Natural killer cell (primary cell): ENCODE measurements around the gene SH2D2A. TPM values are rescaled to one million over a fixed set of nuclear protein-coding genes. Genes with fewer than 3 reads are reported as not detected.

Experiments
- ATAC-seq, 3 donors: fragments of 150-1000 bp in 2 of 3; fragments of 200-7000 bp in 1 of 3; cut with Tn5 transposase; 1 replicate in 1 of 3; 2 replicates in 2 of 3; pipeline ENCODE4 v1.10.0; 2021; ENCODE audit warnings: mild to moderate bottlenecking in 2 of 3, moderate library complexity in 2 of 3
- DNase-seq, 2 donors: peaks; one replicate each; pipeline versions ENCODE4 v3.0.0 to v3.0.0-alpha.2; 2013 to 2021; ENCODE audit warnings: mixed read lengths in 1 of 2
- H3K27ac ChIP-seq: one replicate; pipeline ENCODE4 v1.5.1; 2013; ENCODE audit warnings: mild to moderate bottlenecking, low read length
- H3K27me3 ChIP-seq: one replicate; pipeline ENCODE4 v1.6.1; 2013; ENCODE audit warnings: low read length; ENCODE audit not compliant: control insufficient read depth, insufficient read depth
- H3K36me3 ChIP-seq: one replicate; pipeline ENCODE4 v1.6.1; 2013; ENCODE audit warnings: low read length; ENCODE audit not compliant: control insufficient read depth, insufficient read depth
- H3K4me1 ChIP-seq: one replicate; pipeline ENCODE4 v1.6.1; 2013; ENCODE audit warnings: low read length; ENCODE audit not compliant: control insufficient read depth, insufficient read depth
- H3K4me3 ChIP-seq: one replicate; pipeline ENCODE4 v1.5.1; 2013; ENCODE audit warnings: low read length
- H3K9me3 ChIP-seq: one replicate; pipeline ENCODE4 v1.6.1; 2013; ENCODE audit warnings: low read length; ENCODE audit not compliant: control insufficient read depth, insufficient read depth
- H3K27ac Mint-ChIP-seq, 2 donors: one replicate each; pipeline ENCODE4 v1.8.0; 2022; ENCODE audit warnings: mild to moderate bottlenecking in 2 of 2, mixed read lengths in 2 of 2, moderate library complexity in 1 of 2
- H3K27me3 Mint-ChIP-seq, 2 donors: one replicate each; pipeline ENCODE4 v1.8.0; 2022; ENCODE audit warnings: low read depth in 2 of 2, mixed read lengths in 2 of 2
- H3K36me3 Mint-ChIP-seq: one replicate; pipeline ENCODE4 v1.8.0; 2022; ENCODE audit warnings: mixed read lengths
- H3K4me1 Mint-ChIP-seq, 2 donors: one replicate each; pipeline ENCODE4 v1.8.0; 2022; ENCODE audit warnings: mixed read lengths in 2 of 2
- H3K4me3 Mint-ChIP-seq: one replicate; pipeline ENCODE4 v1.8.0; 2022; ENCODE audit warnings: mild to moderate bottlenecking, moderate library complexity, mixed read lengths
- H3K9me3 Mint-ChIP-seq, 2 donors: one replicate each; pipeline ENCODE4 v1.8.0; 2022; ENCODE audit warnings: mixed read lengths in 2 of 2
- WGBS: methylation state at CpG from one replicate; pipeline ENCODE4 v1.1.7; 2013; ENCODE audit warnings: missing lambda C conversion rate; ENCODE audit not compliant: insufficient coverage; 5-methylcytosine and 5-hydroxymethylcytosine counted together
- intact Hi-C: fragments of 100-400 bp; cut with micrococcal nuclease; formaldehyde crosslinking; loops from one replicate; pipeline ENCODE4 v1.14.2; 2022
- total RNA-seq, 4 donors: library from RNA; stranded (reverse); fragments of 120-200 nt in 1 of 4; gene quantifications; one replicate each; pipeline versions ENCODE4 v1.2.3 to v1.2.4, GENCODE V29; 2013 to 2022
- TF ChIP-seq, protein P1 (sequence below): fragments of 200-600 bp; IDR thresholded peaks from one replicate; pipeline ENCODE4 v1.8.0; 2022; ENCODE audit warnings: antibody characterized with exemption

The SH2D2A gene
- total RNA-seq, 3 donors from 2014 or later (not counting 1 experiment from before 2014, with no cell fraction given): 155 to 324 (median 312) TPM

DNA sequence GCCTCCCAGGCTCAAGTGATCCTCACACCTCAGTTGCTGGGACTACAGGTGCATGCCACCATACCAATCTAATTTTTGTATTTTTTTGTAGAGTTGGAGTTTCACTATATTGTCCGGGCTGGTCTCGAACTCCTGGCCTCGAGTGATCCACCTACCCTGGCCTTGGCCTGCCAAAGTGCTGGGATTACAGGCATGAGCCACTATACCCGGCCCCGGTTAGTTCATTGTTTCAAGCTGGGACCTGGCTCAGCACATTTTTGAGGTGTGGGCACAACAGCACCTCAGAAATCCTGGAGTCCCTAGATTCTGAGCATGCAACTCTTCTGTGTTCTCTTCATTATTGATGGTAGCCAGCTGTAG is 21.3 kb downstream of the SH2D2A start:
- no peak overlapping the region for H3K4me3 Mint-ChIP-seq
- WGBS: 99% methylated on average over 5 of the region's 5 CpGs
- ATAC-seq (no peak), DNase-seq (no peak)
- Histone ChIP-seq H3K27ac (no peak overlapping the region), H3K36me3 (peaks cover 80% of the 10 kb centered on the region), H3K27me3 (no peaks in the 10 kb centered on the region), H3K4me3 (no peak overlapping the region), H3K4me1 (no peaks in the 10 kb centered on the region), H3K9me3 (no peaks in the 10 kb centered on the region)
- H3K9me3 Mint-ChIP-seq: no peaks in the 10 kb centered on the region
- H3K27ac Mint-ChIP-seq: no peak overlapping the region
- intact Hi-C loops: no loop called here
- peaks cover 45% of the 10 kb centered on the region for H3K36me3 Mint-ChIP-seq
- no peaks in the 10 kb centered on the region for H3K27me3 Mint-ChIP-seq
- no peaks in the 10 kb centered on the region for H3K4me1 Mint-ChIP-seq
- TF ChIP-seq, protein P1, sequence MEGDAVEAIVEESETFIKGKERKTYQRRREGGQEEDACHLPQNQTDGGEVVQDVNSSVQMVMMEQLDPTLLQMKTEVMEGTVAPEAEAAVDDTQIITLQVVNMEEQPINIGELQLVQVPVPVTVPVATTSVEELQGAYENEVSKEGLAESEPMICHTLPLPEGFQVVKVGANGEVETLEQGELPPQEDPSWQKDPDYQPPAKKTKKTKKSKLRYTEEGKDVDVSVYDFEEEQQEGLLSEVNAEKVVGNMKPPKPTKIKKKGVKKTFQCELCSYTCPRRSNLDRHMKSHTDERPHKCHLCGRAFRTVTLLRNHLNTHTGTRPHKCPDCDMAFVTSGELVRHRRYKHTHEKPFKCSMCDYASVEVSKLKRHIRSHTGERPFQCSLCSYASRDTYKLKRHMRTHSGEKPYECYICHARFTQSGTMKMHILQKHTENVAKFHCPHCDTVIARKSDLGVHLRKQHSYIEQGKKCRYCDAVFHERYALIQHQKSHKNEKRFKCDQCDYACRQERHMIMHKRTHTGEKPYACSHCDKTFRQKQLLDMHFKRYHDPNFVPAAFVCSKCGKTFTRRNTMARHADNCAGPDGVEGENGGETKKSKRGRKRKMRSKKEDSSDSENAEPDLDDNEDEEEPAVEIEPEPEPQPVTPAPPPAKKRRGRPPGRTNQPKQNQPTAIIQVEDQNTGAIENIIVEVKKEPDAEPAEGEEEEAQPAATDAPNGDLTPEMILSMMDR: no peak

DNA sequence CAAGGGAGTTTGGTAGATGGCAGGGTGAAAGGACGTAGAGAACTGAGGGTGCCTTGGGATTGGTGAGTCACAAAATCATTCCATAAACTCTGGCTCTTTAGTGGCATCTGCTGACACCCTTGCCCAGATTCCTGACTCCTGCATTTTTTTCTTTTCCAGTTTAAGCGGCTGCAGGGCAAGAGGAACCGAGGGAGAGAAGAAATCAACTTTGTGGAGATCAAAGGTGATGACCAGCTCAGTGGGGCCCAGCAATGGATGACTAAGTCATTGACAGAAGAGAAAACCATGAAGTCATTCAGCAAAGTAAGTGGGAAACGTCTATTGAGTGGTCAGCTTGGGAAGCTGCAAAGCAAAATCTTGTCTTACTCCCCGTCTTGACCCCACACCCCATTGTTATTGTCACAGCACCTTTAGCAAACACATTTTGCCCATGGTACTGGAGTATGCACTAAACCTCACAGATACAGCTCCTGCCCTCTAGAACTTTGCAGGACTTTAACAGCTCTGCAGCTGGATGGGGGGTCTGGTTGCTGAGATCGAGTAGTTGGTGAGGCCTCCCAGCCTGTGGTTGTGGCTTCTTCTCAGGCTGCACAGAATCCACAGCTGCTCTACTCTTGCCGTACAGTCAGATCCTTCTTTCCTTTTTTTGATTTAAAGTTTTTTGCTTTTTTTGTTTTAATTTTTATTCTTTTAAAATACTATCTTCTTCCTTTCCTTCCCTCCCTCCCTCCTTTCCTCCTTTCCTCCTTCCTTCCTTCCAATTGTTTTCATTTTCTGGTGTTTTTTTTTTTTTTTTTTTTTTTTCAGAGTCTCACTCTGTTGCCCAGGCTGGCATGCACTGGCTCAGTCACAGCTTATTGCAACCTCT is 21.9 kb downstream of the SH2D2A start:
- Histone ChIP-seq H3K4me1 (no peaks in the 10 kb centered on the region), H3K9me3 (no peaks in the 10 kb centered on the region), H3K27ac (no peak overlapping the region), H3K4me3 (no peak overlapping the region), H3K27me3 (no peaks in the 10 kb centered on the region), H3K36me3 (peaks cover 73% of the 10 kb centered on the region)
- Mint-ChIP-seq H3K36me3 (peaks cover 45% of the 10 kb centered on the region), H3K27me3 (no peaks in the 10 kb centered on the region), H3K4me3 (no peak overlapping the region), H3K27ac (no peak overlapping the region), H3K4me1 (peaks cover 0 to 5% of the 10 kb centered on the region in 2 donors), H3K9me3 (no peaks in the 10 kb centered on the region)
- ATAC-seq (no peak), DNase-seq (no peak)
- 75% methylated on average over 6 of the region's 7 CpGs for WGBS
- intact Hi-C loops: no loop called here
- TF ChIP-seq, protein P1: no peak

DNA sequence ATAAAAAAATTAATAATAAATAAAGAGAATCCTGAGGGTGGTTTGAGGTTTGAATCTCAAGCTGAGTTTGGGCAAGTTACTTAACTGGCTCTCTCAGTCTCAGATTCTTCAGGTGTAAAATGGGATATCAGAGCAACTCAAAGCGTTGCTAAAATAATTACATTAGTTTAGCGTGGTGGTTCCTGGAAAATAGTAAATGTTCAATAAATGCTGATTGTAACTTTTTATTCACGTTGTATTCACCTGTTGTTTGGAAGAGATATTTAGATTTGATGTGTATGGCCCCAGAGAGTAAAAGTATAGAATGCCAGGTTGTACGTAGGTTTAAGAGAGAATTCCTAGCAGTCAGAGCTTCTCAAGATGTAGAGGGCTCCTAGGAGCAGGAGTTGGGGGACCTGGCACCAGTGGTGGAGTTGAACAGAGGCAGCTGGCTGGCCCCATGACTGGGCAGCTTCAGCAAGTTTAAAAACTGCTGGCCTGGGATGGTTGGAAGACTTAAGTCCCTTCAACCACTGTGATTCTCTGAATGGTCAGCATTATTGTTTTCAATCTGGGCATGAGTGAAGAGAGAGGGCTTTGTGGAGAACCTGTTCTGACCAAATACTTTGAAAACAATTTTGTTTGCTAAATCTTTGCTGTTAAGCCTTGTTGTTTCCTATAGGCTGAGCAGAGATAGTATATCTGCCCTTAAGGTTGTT is 26.9 kb downstream of the SH2D2A start:
- Mint-ChIP-seq H3K4me1 (peaks cover 18 to 24% of the 10 kb centered on the region in 2 donors), H3K9me3 (no peaks in the 10 kb centered on the region), H3K27me3 (no peaks in the 10 kb centered on the region), H3K27ac (no peak overlapping the region), H3K36me3 (peaks cover 20% of the 10 kb centered on the region), H3K4me3 (no peak overlapping the region)
- ATAC-seq: no peak
- WGBS: 98% methylated on average over 4 of the region's 4 CpGs
- Histone ChIP-seq H3K27me3 (no peaks in the 10 kb centered on the region), H3K4me3 (no peak overlapping the region), H3K4me1 (no peaks in the 10 kb centered on the region), H3K36me3 (peaks cover 54% of the 10 kb centered on the region), H3K9me3 (no peaks in the 10 kb centered on the region), H3K27ac (no peak overlapping the region)
- no peak for DNase-seq
- TF ChIP-seq, protein P1: no peak
- intact Hi-C loops: no loop called here
